DMS 273 treated with DMSO at 0.1 percent for 48 hours (cell line): ENCODE results near the gene PAOX.

Experiments used
- DNase-seq: peaks from one replicate; lab custom pipeline; 2025; lab: John Stamatoyannopoulos, UW

Gene PAOX

GRCh38 chr10:133350283-133350949, 28.6 kb upstream of the PAOX start:
- DNase-seq, result no peak

DNA sequence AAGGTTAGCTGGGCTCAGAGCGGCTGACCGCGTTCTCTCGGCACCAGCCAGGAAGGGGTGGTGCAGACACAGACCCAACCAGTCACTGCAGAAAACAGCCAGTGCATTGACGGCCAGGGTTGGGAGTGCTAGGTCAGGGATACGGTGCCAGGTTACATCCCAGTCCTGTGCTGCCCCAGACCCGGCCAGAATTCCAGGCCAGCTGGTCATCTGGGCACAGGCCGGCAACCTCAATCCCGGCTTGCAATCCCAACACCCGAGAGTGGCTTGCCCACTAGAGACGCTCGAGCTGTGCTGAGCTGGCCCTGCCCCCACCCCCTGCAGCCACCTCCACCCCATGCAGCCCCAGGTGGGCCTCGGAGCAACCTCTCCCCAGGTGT, 28.1 kb upstream of the PAOX start:
- no peak for DNase-seq

- DNase-seq, result no peak
These were observed 27.4 kb upstream of the PAOX start for GRCh38 chr10:133351408-133352318.

- DNase-seq, result no peak
These were observed 25.7 kb upstream of the PAOX start for GRCh38 chr10:133353202-133353959.

DNA sequence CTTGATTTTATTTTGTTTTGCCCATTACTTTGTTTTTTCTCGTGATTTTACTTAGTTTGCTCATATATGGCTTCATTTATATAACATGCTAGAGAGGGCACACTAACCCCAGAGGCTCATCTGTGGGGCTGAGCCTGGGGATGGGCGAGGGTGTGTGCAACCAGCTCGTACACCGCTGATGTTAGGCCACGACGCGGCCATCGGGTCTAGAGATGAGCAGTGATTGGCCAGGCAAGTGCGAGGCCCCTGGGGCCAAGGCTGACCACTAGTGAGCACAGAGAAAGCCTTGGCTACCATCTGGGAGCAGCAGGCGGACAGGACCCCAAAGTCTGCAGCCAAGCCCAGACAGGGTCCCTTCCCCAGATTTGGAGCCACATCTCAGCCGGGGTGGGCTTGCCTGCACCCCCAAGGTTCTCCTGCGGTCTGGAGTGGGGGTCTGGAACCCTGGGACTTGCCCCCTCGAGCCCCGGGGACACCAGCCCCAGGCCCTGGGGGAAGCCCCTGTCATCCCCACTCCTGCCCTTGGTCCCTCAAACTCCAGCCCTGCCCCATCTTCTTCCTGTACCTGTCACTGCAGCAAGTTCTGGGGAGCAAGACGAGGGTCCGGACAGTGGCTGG, 25.0 kb upstream of the PAOX start:
- no peak for DNase-seq

- no peak for DNase-seq
These were observed 24.3 kb upstream of the PAOX start for GRCh38 chr10:133354672-133355240.

GRCh38 chr10:133355266-133355665, 23.8 kb upstream of the PAOX start:
- DNase-seq, result no peak

GRCh38 chr10:133355991-133356390, 23.1 kb upstream of the PAOX start:
- no peak for DNase-seq

- DNase-seq, result no peak
These were observed 22.3 kb upstream of the PAOX start for GRCh38 chr10:133356549-133357284.

DNA sequence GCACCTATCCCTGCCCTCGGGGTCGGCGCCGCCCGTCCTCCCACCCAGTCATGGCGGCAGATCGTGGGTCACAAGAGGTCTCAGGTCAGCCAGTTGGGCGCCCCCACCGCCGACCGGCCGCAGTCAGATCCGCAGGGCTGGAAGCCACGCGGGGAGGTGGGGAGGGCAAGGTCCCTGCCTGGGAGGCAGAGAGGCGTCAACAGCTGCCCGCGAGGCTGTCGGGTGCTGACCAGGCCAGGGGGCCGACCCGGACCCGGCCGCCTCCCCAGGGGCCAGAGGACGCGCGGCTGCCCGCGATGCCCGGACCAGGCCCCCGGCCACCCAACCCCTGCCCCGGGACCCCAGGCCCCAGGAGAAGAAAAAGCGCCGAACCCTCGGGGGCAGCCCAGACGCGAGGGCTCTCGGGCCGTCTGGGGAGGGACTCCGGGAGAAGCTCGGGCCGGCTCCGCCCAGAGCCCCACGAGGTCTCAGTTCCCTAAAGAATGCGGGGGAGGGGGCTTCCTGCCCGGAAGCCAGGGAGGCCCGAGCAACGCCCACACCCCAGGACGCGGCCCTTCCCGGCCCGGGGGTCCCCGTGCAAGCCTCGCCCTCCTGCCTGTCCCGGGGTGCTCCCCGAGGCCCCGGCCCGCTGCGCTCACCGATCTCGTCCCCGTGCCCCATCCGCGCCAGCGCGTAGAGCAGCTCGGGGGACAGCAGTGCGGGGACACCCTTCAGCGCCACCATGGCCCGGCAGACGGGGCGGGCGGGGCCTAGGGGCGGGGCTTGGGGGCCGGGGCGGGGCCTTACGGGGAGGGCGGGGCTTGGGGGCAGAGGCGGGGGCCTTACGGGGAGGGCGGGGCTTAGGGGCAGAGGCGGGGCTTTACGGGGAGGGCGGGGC, 21.5 kb upstream of the PAOX start, which contains the start of gene FUOM:
TSS of gene FUOM (minus strand) at position 735 of the 877 bp plus-strand sequence. CDS start at position 723, 12 bp downstream.
- DNase-seq, result no peak

DNA sequence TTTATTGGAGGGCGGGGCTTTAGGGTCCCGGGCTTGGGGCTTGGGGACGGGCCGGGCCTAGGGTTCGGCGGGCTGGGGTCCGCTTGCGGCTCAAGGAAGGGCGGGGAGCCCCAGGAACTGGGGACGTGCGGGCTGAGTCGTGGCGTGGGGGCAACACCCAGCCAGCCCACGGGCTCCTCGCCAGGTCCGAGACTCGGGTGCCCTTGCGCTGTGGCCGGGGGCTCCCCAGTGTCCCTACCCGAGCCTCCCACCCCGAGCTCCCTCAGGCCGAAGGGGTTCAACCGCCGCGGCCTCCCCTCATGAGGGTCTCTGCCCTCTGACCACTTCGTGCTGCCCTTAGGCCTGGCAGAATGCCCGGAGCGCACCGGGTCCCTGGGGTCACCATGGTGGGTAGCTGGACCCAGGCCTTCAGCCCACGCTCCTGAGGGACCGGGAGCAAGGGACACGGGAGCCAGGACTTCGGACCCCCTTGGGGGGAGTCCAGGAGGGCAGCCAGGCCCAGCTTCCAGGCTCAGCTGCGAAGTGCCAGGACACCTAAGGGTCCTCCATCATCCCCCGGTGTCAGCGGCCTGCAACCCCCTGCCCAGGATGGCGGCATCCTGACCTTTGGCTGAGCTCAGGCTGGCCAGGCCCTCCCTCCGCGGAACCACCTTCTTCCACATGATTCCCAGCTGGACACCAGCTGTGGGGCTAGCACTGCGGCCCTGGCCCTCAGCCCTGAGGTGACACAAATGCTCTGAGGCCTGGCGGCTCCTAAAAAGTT, 20.7 kb upstream of the PAOX start:
- DNase-seq, result no peak

GRCh38 chr10:133358925-133359310, 20.1 kb upstream of the PAOX start:
- no peak for DNase-seq

DNA sequence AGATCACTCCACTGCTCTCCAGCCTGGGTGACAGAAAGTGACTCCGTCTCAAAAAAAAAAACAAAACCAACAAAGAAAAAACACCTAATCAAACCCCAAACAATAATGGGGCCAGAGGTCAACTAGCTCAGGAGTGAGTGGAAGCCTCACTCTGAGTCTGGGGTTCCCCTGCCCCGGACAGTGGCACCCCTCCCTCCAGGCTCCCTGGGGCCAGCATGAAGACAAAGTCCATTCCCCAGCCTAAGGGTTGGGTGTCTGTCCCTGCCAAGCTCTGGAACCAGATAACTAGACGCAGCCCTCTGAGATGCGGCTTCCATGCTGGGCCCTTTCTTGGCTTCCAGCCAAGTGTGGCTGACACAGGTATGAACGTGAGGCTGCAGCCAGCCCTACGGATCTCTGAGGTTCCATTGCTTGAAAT, 19.5 kb upstream of the PAOX start:
- no peak for DNase-seq

GRCh38 chr10:133359972-133360610, 19.0 kb upstream of the PAOX start:
- no peak for DNase-seq

GRCh38 chr10:133361227-133361626, 17.8 kb upstream of the PAOX start:
- no peak for DNase-seq

DNA sequence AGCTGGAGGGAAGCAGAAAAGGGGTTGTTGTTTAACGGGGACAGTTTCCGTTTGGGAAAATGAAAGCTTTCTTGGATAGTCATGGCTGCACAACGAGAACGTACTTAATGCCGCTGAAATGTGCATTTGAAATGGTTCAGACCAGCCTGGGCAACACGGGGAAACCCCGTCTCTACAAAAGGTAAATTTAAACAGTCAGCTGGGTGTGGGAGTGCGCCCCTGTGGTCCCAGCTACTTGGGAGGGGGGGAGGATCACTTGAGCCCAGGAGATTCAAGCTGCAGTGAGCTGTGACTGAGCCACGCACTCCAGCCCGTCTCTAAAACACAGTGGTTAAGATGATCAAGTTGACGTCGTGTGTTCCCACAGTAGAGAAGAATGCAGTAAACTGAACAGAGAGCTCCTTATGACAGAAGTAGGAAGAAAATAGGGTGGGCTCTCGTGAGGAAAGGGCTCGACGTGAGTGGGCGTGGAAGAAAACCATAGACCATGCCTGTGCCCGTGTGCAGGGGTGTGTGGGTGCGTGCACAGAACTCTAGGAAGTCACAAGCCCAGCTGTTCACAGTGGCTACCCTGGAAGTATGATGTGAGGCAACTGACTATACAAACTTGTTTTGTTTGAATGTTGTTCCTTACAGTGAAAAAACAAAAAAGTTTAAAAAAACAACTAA, 17.2 kb upstream of the PAOX start:
- DNase-seq, result no peak

DNA sequence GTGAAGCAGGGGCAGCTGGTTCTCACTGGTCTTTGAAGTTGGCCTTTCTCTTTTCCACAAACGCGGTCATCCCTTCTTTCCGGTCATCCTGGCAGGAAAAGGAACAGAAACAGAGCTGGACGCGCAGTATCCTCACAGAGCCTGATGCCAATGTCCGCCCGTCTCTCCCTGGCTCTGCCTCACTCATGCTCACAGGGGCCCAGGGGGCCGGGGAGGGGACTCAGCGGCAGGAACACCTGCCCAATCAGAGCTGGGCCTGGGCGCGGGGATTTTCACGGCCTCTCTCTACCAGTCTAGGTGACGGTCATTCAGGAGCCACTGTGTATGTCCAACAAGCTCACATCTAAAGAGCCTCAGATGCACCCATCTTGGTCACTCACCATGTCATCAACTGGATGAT, 16.2 kb upstream of the PAOX start:
- DNase-seq, result no peak
